Progenitor cell of endocrine pancreas (in vitro differentiated cells): Measurements from ENCODE around the gene CHAD. TPM values are rescaled to one million over a fixed set of nuclear protein-coding genes. Genes with fewer than 3 reads are reported as not detected.
"Not testable (repeated sequence)": the region's sequence is repeated elsewhere in the genome, so short reads cannot be mapped to it uniquely, and the experiment has no call there.

Experiments
- DNase-seq: peaks from one replicate; pipeline ENCODE4 v3.0.0; 2021; ENCODE audit warnings: low spot score; ENCODE audit not compliant: unreplicated experiment
- H3K27ac Mint-ChIP-seq: 2 replicates; pipeline ENCODE4 v1.8.0; 2021; ENCODE audit warnings: mild to moderate bottlenecking, moderate library complexity, mixed read lengths
- H3K27me3 Mint-ChIP-seq: 2 replicates; pipeline ENCODE4 v1.8.0; 2021; ENCODE audit warnings: mixed read lengths
- H3K36me3 Mint-ChIP-seq: 2 replicates; pipeline ENCODE4 v1.8.0; 2022; ENCODE audit warnings: mixed read lengths; ENCODE audit not compliant: insufficient read depth
- H3K4me1 Mint-ChIP-seq: 2 replicates; pipeline ENCODE4 v1.8.0; 2021; ENCODE audit warnings: low read depth, mixed read lengths
- H3K4me3 Mint-ChIP-seq: 2 replicates; pipeline ENCODE4 v1.8.0; 2021; ENCODE audit warnings: low read depth, mild to moderate bottlenecking, moderate library complexity, mixed read lengths
- H3K9me3 Mint-ChIP-seq: 2 replicates; pipeline ENCODE4 v1.8.0; 2021; ENCODE audit warnings: low read depth, mixed read lengths
- CTCF ChIP-seq: fragments of 200-600 bp; sonication (generic); IDR thresholded peaks from one replicate; pipeline ENCODE4 v1.5.0; 2021; ENCODE audit warnings: antibody characterized with exemption, mild to moderate bottlenecking; ENCODE audit not compliant: unreplicated experiment
- total RNA-seq: library from RNA; stranded (reverse); gene quantifications from 2 replicates; pipeline ENCODE4 v1.2.1, GENCODE V29; 2021

The CHAD gene
- total RNA-seq, 1 donor from 2014 or later, result not detected

GRCh38 chr17:50429793-50430192 lies 38.9 kb downstream of the CHAD start:
- no peak overlapping the region for H3K27ac Mint-ChIP-seq
- no peaks in the 10 kb centered on the region for H3K27me3 Mint-ChIP-seq
- peaks cover 1% of the 10 kb centered on the region for H3K36me3 Mint-ChIP-seq
- no peak overlapping the region for H3K4me3 Mint-ChIP-seq
- TF ChIP-seq CTCF, result no peak
- DNase-seq, result no peak
- peaks cover 42% of the 10 kb centered on the region for H3K4me1 Mint-ChIP-seq
- no peaks in the 10 kb centered on the region for H3K9me3 Mint-ChIP-seq

- peak overlapping the region; percentile 24 for H3K27ac Mint-ChIP-seq
- no peaks in the 10 kb centered on the region for H3K9me3 Mint-ChIP-seq
- DNase-seq, result no peak
- H3K4me1 Mint-ChIP-seq, result peaks cover 48% of the 10 kb centered on the region
- H3K27me3 Mint-ChIP-seq, result no peaks in the 10 kb centered on the region
- H3K4me3 Mint-ChIP-seq, result peak overlapping the region; percentile 21
- no peak for TF ChIP-seq CTCF
- H3K36me3 Mint-ChIP-seq, result no peaks in the 10 kb centered on the region
These were observed 39.8 kb downstream of the CHAD start for GRCh38 chr17:50428831-50429424.

- H3K4me3 Mint-ChIP-seq, result peak overlapping the region; percentile 74
- H3K4me1 Mint-ChIP-seq, result peaks cover 54% of the 10 kb centered on the region
- not testable (repeated sequence) for H3K36me3 Mint-ChIP-seq, H3K27me3 Mint-ChIP-seq, H3K9me3 Mint-ChIP-seq, DNase-seq
- peak overlapping the region; percentile 90 for H3K27ac Mint-ChIP-seq
These were observed 40.6 kb downstream of the CHAD start for GRCh38 chr17:50428126-50428525.

GRCh38 chr17:50426814-50427787 lies 41.6 kb downstream of the CHAD start:
- peak overlapping the region; percentile 74 for H3K4me3 Mint-ChIP-seq
- peaks cover 54% of the 10 kb centered on the region for H3K4me1 Mint-ChIP-seq
- no peak for DNase-seq
- no peaks in the 10 kb centered on the region for H3K9me3 Mint-ChIP-seq
- H3K36me3 Mint-ChIP-seq, result no peaks in the 10 kb centered on the region
- H3K27me3 Mint-ChIP-seq, result no peaks in the 10 kb centered on the region
- H3K27ac Mint-ChIP-seq, result peak overlapping the region; percentile 94
- TF ChIP-seq CTCF, result peak; percentile 36

- no peak for DNase-seq
- H3K27ac Mint-ChIP-seq, result peak overlapping the region; percentile 52
- no peaks in the 10 kb centered on the region for H3K27me3 Mint-ChIP-seq
- no peak for TF ChIP-seq CTCF
- H3K4me1 Mint-ChIP-seq, result peaks cover 53% of the 10 kb centered on the region
- no peaks in the 10 kb centered on the region for H3K9me3 Mint-ChIP-seq
- no peaks in the 10 kb centered on the region for H3K36me3 Mint-ChIP-seq
- peak overlapping the region; percentile 74 for H3K4me3 Mint-ChIP-seq
These were observed 42.3 kb downstream of the CHAD start for GRCh38 chr17:50426472-50426782.
